Astrocyte (in vitro differentiated cells and primary cell): ENCODE results near the gene GRM5.

Experiments used
- CTCF ChIP-seq: IDR thresholded peaks from 2 replicates; pipeline ENCODE4 v1.5.1; 2011; ENCODE audit warnings: low read depth, mild to moderate bottlenecking, inconsistent platforms, low read length, moderate library complexity; ENCODE audit not compliant: insufficient read depth
- EZH2 ChIP-seq: IDR thresholded peaks from 2 replicates; pipeline ENCODE4 v1.6.1; 2012; ENCODE audit warnings: mild to moderate bottlenecking, low read length, inconsistent platforms; ENCODE audit not compliant: insufficient read depth

DNA sequence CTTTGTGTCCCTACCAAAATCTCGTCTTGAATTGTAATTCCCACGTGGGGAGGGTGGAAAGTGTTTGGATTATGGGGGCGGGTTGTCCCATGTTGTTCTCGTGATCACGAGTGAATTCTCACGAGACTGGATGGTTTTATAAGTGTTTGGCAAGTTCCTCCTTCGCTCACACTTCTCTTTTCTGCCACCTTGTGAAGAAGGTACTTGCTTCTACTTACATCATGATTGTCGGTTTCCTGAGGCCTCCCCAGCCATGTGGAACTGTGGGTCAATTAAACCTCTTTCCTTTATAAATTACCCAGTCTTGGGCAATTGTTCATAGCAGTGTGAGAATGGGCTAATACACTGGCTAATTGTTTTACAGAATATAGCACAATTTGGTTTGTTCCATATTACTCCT, 326.3 kb downstream of the GRM5 start:
- TF ChIP-seq CTCF (no peak), EZH2 (no peak)
